ENCODE data around the gene CAMLG. TPM values are rescaled to one million over a fixed set of nuclear protein-coding genes. Genes with fewer than 3 reads are reported as not detected.

Gene CAMLG
- total and polyA plus RNA-seq, 9 donors: 40.7 to 58.5 (median 54.7) TPM

DNA sequence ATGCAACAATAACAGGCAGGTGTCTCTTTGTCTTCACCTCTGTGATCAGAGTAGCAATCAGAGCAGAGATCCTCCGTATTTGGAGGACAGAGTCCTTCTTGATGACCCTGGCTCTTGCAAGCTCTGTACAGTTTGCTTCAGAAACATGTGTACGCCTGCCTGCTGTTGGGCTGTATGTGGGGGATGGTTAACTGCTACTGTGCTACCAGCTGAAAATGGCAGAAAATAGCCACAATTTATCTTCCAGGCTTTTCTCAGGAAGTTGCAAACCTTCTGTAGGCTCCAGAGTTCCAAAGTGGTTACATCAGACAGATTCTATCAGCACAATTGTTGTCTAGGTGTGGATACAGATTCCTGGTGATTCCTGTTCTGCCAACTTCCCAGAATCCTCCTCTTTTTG is 55.7 kb downstream of the CAMLG start:
- WGBS (ENCODE audit: insufficient coverage): no CpG with 5 or more reads among the region's 2 CpGs
- DNase-seq: no peak
- Histone ChIP-seq H3K27me3 (ENCODE audit: control insufficient read depth, insufficient read depth, low read length) (no peaks in the 10 kb centered on the region), H3K27ac (ENCODE audit: low read length) (no peak overlapping the region), H3K36me3 (ENCODE audit: control insufficient read depth, insufficient read depth, low read length) (peaks cover 58% of the 10 kb centered on the region), H3K4me1 (ENCODE audit: control insufficient read depth, insufficient read depth, low read length) (no peaks in the 10 kb centered on the region), H3K9me3 (replicated peaks; ENCODE audit: control insufficient read depth, low read depth, low read length) (no peaks in the 10 kb centered on the region), H3K4me3 (ENCODE audit: low read length) (no peak overlapping the region)

DNA sequence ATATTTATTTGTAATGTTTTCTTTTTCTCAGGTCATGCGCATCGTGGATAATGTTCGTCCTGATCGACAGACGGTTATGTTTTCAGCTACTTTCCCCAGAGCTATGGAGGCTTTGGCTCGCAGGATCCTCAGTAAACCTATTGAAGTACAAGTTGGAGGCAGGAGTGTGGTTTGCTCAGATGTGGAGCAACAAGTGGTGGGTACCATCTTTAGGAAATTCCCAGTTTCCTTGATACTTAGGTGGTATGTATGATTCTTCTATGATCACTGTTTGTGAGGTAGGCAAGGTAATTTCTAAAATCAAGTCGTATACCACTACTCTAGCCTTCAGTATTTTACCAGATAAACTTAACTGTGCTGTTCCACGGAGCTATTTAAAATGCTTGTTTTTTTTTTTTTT is 56.5 kb downstream of the CAMLG start:
- H3K9me3 ChIP-seq (replicated peaks; ENCODE audit: control insufficient read depth, low read depth, low read length): no peaks in the 10 kb centered on the region
- no peak overlapping the region for H3K27ac ChIP-seq (ENCODE audit: low read length)
- no peaks in the 10 kb centered on the region for H3K4me1 ChIP-seq (ENCODE audit: control insufficient read depth, insufficient read depth, low read length)
- H3K27me3 ChIP-seq (ENCODE audit: control insufficient read depth, insufficient read depth, low read length): no peaks in the 10 kb centered on the region
- peaks cover 63% of the 10 kb centered on the region for H3K36me3 ChIP-seq (ENCODE audit: control insufficient read depth, insufficient read depth, low read length)
- DNase-seq: no peak
- H3K4me3 ChIP-seq (ENCODE audit: low read length): no peak overlapping the region
- no CpG with 5 or more reads among the region's 8 CpGs for whole genome bisulfite sequencing (ENCODE audit: insufficient coverage)

DNA sequence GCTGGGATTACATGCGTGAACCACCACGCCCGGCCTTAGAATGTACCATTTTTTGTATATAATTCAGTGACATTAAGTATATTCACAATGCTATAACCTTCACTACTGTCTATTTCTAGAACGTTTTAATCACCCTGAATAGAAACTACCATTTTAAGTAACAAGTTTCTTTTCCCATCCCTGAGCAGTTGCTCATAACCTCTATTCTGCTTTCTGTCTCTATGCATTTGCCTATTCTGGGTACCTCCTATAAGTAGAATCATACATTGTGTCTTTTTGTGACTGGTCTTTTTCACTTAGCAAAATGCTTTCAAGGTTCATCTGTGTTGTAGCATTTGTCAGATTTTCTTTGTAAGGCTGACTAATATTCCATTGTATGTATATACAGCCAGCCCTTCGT is 60.1 kb downstream of the CAMLG start:
- no peak overlapping the region for H3K4me3 ChIP-seq (ENCODE audit: low read length)
- H3K36me3 ChIP-seq (ENCODE audit: control insufficient read depth, insufficient read depth, low read length): peaks cover 54% of the 10 kb centered on the region
- no peaks in the 10 kb centered on the region for H3K27me3 ChIP-seq (ENCODE audit: control insufficient read depth, insufficient read depth, low read length)
- DNase-seq: no peak
- no CpG with 5 or more reads among the region's 5 CpGs for WGBS (ENCODE audit: insufficient coverage)
- H3K27ac ChIP-seq (ENCODE audit: low read length): no peak overlapping the region
- no peaks in the 10 kb centered on the region for H3K9me3 ChIP-seq (replicated peaks; ENCODE audit: control insufficient read depth, low read depth, low read length)
- H3K4me1 ChIP-seq (ENCODE audit: control insufficient read depth, insufficient read depth, low read length): no peaks in the 10 kb centered on the region

Other genes starting within 250 kb of the CAMLG start
- 1.3 TPM for gene JADE2, start 212.9 kb upstream of the CAMLG start, total RNA-seq
- 1 to 10 TPM in 5 of 8 donors, under 1 TPM in 3; 0.67 to 2.3 (median 1.1) TPM for gene JADE2, start 212.9 kb upstream of the CAMLG start, polyA plus RNA-seq (ENCODE audit: insufficient read depth in 1 of 8, insufficient read length in 8 of 8, low replicate concordance in 1 of 8)
- 41.1 TPM for gene SAR1B, start 105.7 kb upstream of the CAMLG start, total RNA-seq
- gene SAR1B, start 105.7 kb upstream of the CAMLG start, polyA plus RNA-seq (ENCODE audit: insufficient read depth in 1 of 8, insufficient read length in 8 of 8, low replicate concordance in 1 of 8): 10 to 100 TPM; 26.2 to 40.0 (median 32.0) TPM
- gene SEC24A, start 89.8 kb upstream of the CAMLG start, total RNA-seq: 14.5 TPM
- 10 to 100 TPM; 15.8 to 25.4 (median 17.7) TPM for gene SEC24A, start 89.8 kb upstream of the CAMLG start, polyA plus RNA-seq (ENCODE audit: insufficient read depth in 1 of 8, insufficient read length in 8 of 8, low replicate concordance in 1 of 8)
- gene DDX46, start 20.2 kb downstream of the CAMLG start, total RNA-seq: 30.0 TPM
- gene DDX46, start 20.2 kb downstream of the CAMLG start, polyA plus RNA-seq (ENCODE audit: insufficient read depth in 1 of 8, insufficient read length in 8 of 8, low replicate concordance in 1 of 8): 10 to 100 TPM; 39.1 to 61.8 (median 52.4) TPM
- gene C5orf24, start 107.4 kb downstream of the CAMLG start, total RNA-seq: 39.1 TPM
- gene C5orf24, start 107.4 kb downstream of the CAMLG start, polyA plus RNA-seq (ENCODE audit: insufficient read depth in 1 of 8, insufficient read length in 8 of 8, low replicate concordance in 1 of 8): 10 to 100 TPM; 50.9 to 75.4 (median 67.2) TPM
- gene TXNDC15, start 135.8 kb downstream of the CAMLG start, total RNA-seq: 72.7 TPM
- 10 to 100 TPM; 60.3 to 95.4 (median 71.2) TPM for gene TXNDC15, start 135.8 kb downstream of the CAMLG start, polyA plus RNA-seq (ENCODE audit: insufficient read depth in 1 of 8, insufficient read length in 8 of 8, low replicate concordance in 1 of 8)
- gene PCBD2, start 166.6 kb downstream of the CAMLG start, total RNA-seq: 8.9 TPM
- 10 to 100 TPM in 3 of 8 donors, 1 to 10 TPM in 5; 7.3 to 12.3 (median 9.2) TPM for gene PCBD2, start 166.6 kb downstream of the CAMLG start, polyA plus RNA-seq (ENCODE audit: insufficient read depth in 1 of 8, insufficient read length in 8 of 8, low replicate concordance in 1 of 8)
- 0.31 TPM for gene CATSPER3, start 229.4 kb downstream of the CAMLG start, total RNA-seq
- under 1 TPM; 0.25 to 0.86 (median 0.56) TPM for gene CATSPER3, start 229.4 kb downstream of the CAMLG start, polyA plus RNA-seq (ENCODE audit: insufficient read depth in 1 of 8, insufficient read length in 8 of 8, low replicate concordance in 1 of 8)

All from muscle of leg (tissue), 11 donors.